ENCODE data around the gene FOXP1.

FOXP1 gene

GRCh38 chr3:71218508-71218907 is 365.0 kb downstream of the FOXP1 start:
- no peak overlapping the region for H3K4me3 ChIP-seq (ENCODE audit: control insufficient read depth, low read depth, low read length)
- TF ChIP-seq, protein P1, sequence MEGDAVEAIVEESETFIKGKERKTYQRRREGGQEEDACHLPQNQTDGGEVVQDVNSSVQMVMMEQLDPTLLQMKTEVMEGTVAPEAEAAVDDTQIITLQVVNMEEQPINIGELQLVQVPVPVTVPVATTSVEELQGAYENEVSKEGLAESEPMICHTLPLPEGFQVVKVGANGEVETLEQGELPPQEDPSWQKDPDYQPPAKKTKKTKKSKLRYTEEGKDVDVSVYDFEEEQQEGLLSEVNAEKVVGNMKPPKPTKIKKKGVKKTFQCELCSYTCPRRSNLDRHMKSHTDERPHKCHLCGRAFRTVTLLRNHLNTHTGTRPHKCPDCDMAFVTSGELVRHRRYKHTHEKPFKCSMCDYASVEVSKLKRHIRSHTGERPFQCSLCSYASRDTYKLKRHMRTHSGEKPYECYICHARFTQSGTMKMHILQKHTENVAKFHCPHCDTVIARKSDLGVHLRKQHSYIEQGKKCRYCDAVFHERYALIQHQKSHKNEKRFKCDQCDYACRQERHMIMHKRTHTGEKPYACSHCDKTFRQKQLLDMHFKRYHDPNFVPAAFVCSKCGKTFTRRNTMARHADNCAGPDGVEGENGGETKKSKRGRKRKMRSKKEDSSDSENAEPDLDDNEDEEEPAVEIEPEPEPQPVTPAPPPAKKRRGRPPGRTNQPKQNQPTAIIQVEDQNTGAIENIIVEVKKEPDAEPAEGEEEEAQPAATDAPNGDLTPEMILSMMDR (conservative IDR thresholded peaks at IDR 0.05; ENCODE audit: control insufficient read depth, insufficient read depth, low read depth, low read length): no peak
- no peak for DNase-seq (ENCODE audit: low read depth)

DNA sequence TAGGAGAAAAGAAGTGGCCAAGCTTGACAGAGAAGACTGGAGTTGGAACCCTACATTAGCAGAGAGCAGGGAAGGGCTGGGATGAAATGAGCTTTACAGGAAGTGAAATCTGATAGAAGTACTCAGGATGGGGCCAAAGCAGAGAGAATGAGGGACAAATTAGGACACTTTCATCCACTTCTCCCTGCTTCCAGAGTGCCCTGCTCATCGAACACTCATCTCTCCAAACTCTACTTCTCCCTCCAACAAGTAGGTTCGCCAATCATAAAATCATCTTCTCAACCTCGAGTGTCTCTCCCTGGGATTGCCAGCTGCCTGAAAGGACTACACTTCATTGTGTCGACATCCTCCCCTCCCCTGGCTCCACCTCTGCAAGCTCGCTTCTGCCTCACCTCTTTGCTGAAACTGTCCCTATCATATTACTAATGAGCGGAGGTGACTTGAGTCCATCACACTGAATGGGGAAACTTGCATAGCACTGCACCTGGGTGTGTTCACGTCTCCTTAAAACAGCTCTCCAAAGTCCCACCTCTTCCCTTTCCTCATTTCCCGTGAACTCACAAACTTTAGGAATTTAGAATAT is 365.8 kb downstream of the FOXP1 start:
- TF ChIP-seq, protein P1 (conservative IDR thresholded peaks at IDR 0.05; ENCODE audit: control insufficient read depth, insufficient read depth, low read depth, low read length): no peak
- no peak overlapping the region for H3K4me3 ChIP-seq (ENCODE audit: control insufficient read depth, low read depth, low read length)
- DNase-seq (ENCODE audit: low read depth): no peak

GRCh38 chr3:71215351-71215750 is 368.2 kb downstream of the FOXP1 start:
- TF ChIP-seq, protein P1 (conservative IDR thresholded peaks at IDR 0.05; ENCODE audit: control insufficient read depth, insufficient read depth, low read depth, low read length): no peak
- no peak for DNase-seq (ENCODE audit: low read depth)
- no peak overlapping the region for H3K4me3 ChIP-seq (ENCODE audit: control insufficient read depth, low read depth, low read length)

GRCh38 chr3:71214797-71215196 is 368.7 kb downstream of the FOXP1 start:
- TF ChIP-seq, protein P1 (conservative IDR thresholded peaks at IDR 0.05; ENCODE audit: control insufficient read depth, insufficient read depth, low read depth, low read length): no peak
- no peak overlapping the region for H3K4me3 ChIP-seq (ENCODE audit: control insufficient read depth, low read depth, low read length)
- no peak for DNase-seq (ENCODE audit: low read depth)

GRCh38 chr3:71214016-71214415 is 369.5 kb downstream of the FOXP1 start:
- no peak for DNase-seq (ENCODE audit: low read depth)
- TF ChIP-seq, protein P1 (conservative IDR thresholded peaks at IDR 0.05; ENCODE audit: control insufficient read depth, insufficient read depth, low read depth, low read length): no peak
- H3K4me3 ChIP-seq (ENCODE audit: control insufficient read depth, low read depth, low read length): no peak overlapping the region

GRCh38 chr3:71211083-71211482 is 372.4 kb downstream of the FOXP1 start:
- no peak overlapping the region for H3K4me3 ChIP-seq (ENCODE audit: control insufficient read depth, low read depth, low read length)
- TF ChIP-seq, protein P1 (conservative IDR thresholded peaks at IDR 0.05; ENCODE audit: control insufficient read depth, insufficient read depth, low read depth, low read length): no peak
- DNase-seq (ENCODE audit: low read depth): peak; percentile 22
